GM23248 (cell line): ENCODE results near the gene TXNIP.

Experiments
- EZH2 ChIP-seq: fragments of 200-600 bp; sonication (generic); IDR thresholded peaks from 2 replicates; pipeline ENCODE4 v1.6.1; 2018; ENCODE audit warnings: antibody characterized with exemption, mild to moderate bottlenecking; ENCODE audit not compliant: insufficient read depth, poor library complexity, severe bottlenecking
- EZH2phosphoT487 ChIP-seq: fragments of 200-600 bp; sonication (generic); IDR thresholded peaks from 2 replicates; pipeline ENCODE4 v1.6.1; 2018; ENCODE audit warnings: antibody characterized with exemption, moderate library complexity, mild to moderate bottlenecking, low read depth; ENCODE audit not compliant: insufficient read depth

DNA sequence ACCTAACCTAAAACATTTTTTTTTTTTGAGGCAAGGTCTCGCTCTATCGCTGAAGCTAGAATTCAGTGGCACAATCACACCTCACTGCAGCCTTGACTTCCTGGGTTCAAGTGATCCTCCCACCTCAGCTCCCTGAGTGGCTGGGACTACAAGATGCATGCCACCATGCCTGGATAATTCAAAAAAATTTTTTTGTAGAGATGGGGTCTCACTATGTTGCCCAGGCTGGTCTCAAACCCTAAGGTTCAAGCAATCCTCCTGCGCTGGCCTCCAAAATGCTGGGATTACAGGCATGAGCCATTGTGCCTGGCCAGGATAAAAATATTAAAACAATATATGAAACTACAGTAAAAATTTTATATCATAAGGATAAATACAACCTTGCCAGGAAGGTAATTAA, 43.5 kb downstream of the TXNIP start:
- TF ChIP-seq EZH2 (no peak), EZH2phosphoT487 (no peak)
